DOHH2 (cell line): Measurements from ENCODE around the gene TANGO2.

Source experiments
- H3F3A ChIP-seq: fragments of 200-600 bp; sonication (generic), shearing (Covaris generic); 2 replicates; pipeline ENCODE4 v1.6.0; 2016; ENCODE audit warnings: antibody characterized with exemption, mild to moderate bottlenecking; ENCODE audit not compliant: control insufficient read depth, insufficient read depth
- H3K27ac ChIP-seq: fragments of 200-600 bp; sonication (generic); 2 replicates; pipeline ENCODE4 v1.5.1; 2014; ENCODE audit warnings: low read depth, mild to moderate bottlenecking, low read length, moderate library complexity
- H3K27me3 ChIP-seq: fragments of 200-600 bp; sonication (generic); 2 replicates; pipeline ENCODE4 v1.6.1; 2014; ENCODE audit warnings: mild to moderate bottlenecking, low read length, mixed read lengths; ENCODE audit not compliant: control insufficient read depth
- H3K36me3 ChIP-seq: fragments of 200-600 bp; sonication (generic); 2 replicates; pipeline ENCODE4 v1.6.1; 2014; ENCODE audit warnings: mild to moderate bottlenecking, low read length, moderate library complexity, mixed read lengths; ENCODE audit not compliant: control insufficient read depth
- H3K4me1 ChIP-seq: fragments of 200-600 bp; sonication (generic); 2 replicates; pipeline ENCODE4 v1.6.1; 2014; ENCODE audit warnings: mild to moderate bottlenecking, low read length, mixed read lengths; ENCODE audit not compliant: control insufficient read depth
- H3K4me2 ChIP-seq: fragments of 200-600 bp; sonication (generic); 2 replicates; pipeline ENCODE4 v1.6.0; 2014; ENCODE audit warnings: mild to moderate bottlenecking, low read length, moderate library complexity
- H3K4me3 ChIP-seq: fragments of 200-600 bp; sonication (generic); 2 replicates; pipeline ENCODE4 v1.5.1; 2014; ENCODE audit warnings: mild to moderate bottlenecking, low read length, mixed read lengths
- H3K79me2 ChIP-seq: fragments of 200-600 bp; sonication (generic); 2 replicates; pipeline ENCODE4 v1.6.1; 2014; ENCODE audit warnings: mild to moderate bottlenecking, low read length, mixed read lengths; ENCODE audit not compliant: control insufficient read depth
- H3K9me2 ChIP-seq: fragments of 200-600 bp; sonication (generic); replicated peaks from 2 replicates; pipeline ENCODE4 v1.6.1; 2014; ENCODE audit warnings: mild to moderate bottlenecking, low read length, mixed read lengths; ENCODE audit not compliant: control insufficient read depth
- H3K9me3 ChIP-seq: fragments of 200-600 bp; sonication (generic); 2 replicates; pipeline ENCODE4 v1.6.1; 2014; ENCODE audit warnings: antibody characterized with exemption, low read length, mixed read lengths; ENCODE audit not compliant: control insufficient read depth, insufficient read depth
- H4K20me1 ChIP-seq: fragments of 200-600 bp; sonication (generic); 2 replicates; pipeline ENCODE4 v1.6.0; 2014; ENCODE audit warnings: low read depth, mild to moderate bottlenecking, antibody characterized with exemption, low read length, moderate library complexity; ENCODE audit not compliant: control insufficient read depth, insufficient read depth
- CTCF ChIP-seq: fragments of 200-600 bp; sonication (generic); IDR thresholded peaks from one replicate; pipeline ENCODE4 v1.5.1; 2014; ENCODE audit warnings: antibody characterized with exemption, mild to moderate bottlenecking, low read depth, low read length; ENCODE audit not compliant: poor library complexity, severe bottlenecking
- EZH2phosphoT487 ChIP-seq: fragments of 200-600 bp; sonication (generic); IDR thresholded peaks from 2 replicates; pipeline ENCODE4 v1.6.1; 2017; ENCODE audit warnings: borderline replicate concordance, mild to moderate bottlenecking, antibody characterized with exemption, low read length, moderate library complexity, mixed read lengths

TANGO2 gene

GRCh38 chr22:20076627-20077172 is 55.8 kb downstream of the TANGO2 start:
- Histone ChIP-seq H3K36me3 (peaks cover 13% of the 10 kb centered on the region), H3K27ac (no peak overlapping the region), H3K27me3 (no peaks in the 10 kb centered on the region), H4K20me1 (peaks cover 5% of the 10 kb centered on the region; the same call in 1 of the 2 replicates), H3K9me3 (no peaks in the 10 kb centered on the region), H3K4me3 (no peak overlapping the region), H3F3A (peaks cover 5% of the 10 kb centered on the region; the same call in 1 of the 2 replicates), H3K79me2 (peaks cover 19% of the 10 kb centered on the region), H3K4me2 (no peak overlapping the region), H3K9me2 (no peaks in the 10 kb centered on the region), H3K4me1 (peaks cover 9% of the 10 kb centered on the region)
- TF ChIP-seq EZH2phosphoT487 = no peak
- no peak for TF ChIP-seq CTCF

- peak within 1 kb of the TSS; percentile 52 for H3K27ac ChIP-seq
- peaks cover 51% of the 10 kb centered on the region for H3K79me2 ChIP-seq
- H3K4me2 ChIP-seq = peak within 1 kb of the TSS; percentile 91
- no peaks in the 10 kb centered on the region for H3K9me2 ChIP-seq
- H4K20me1 ChIP-seq = peaks cover 22% of the 10 kb centered on the region; the same call in 1 of the 2 replicates
- TF ChIP-seq CTCF (no peak), EZH2phosphoT487 (no peak)
- no peaks in the 10 kb centered on the region for H3K9me3 ChIP-seq
- H3F3A ChIP-seq = peaks cover 5% of the 10 kb centered on the region; the same call in 1 of the 2 replicates
- peak within 1 kb of the TSS; percentile 97 for H3K4me3 ChIP-seq
- H3K4me1 ChIP-seq = peaks cover 35% of the 10 kb centered on the region
- no peaks in the 10 kb centered on the region for H3K27me3 ChIP-seq
- H3K36me3 ChIP-seq = peaks cover 30% of the 10 kb centered on the region
Measured at GRCh38 chr22:20079745-20080444, 59.0 kb downstream of the TANGO2 start, which contains the start of gene DGCR8. Gene DGCR8 (plus strand): TSS chr22:20080241. CDS start chr22:20085964, 5,723 bp downstream.

GRCh38 chr22:20080445-20080775 is 59.5 kb downstream of the TANGO2 start:
- peaks cover 38% of the 10 kb centered on the region for H3K4me1 ChIP-seq
- H3K4me2 ChIP-seq = peak overlapping the region; percentile 91
- peaks cover 56% of the 10 kb centered on the region for H3K79me2 ChIP-seq
- H3K9me2 ChIP-seq = no peaks in the 10 kb centered on the region
- H3K27ac ChIP-seq = peak overlapping the region; percentile 52
- no peaks in the 10 kb centered on the region for H3K27me3 ChIP-seq
- H3K9me3 ChIP-seq = no peaks in the 10 kb centered on the region
- TF ChIP-seq EZH2phosphoT487 (no peak), CTCF (no peak)
- peaks cover 36% of the 10 kb centered on the region for H3K36me3 ChIP-seq
- peaks cover 5% of the 10 kb centered on the region; the same call in 1 of the 2 replicates for H3F3A ChIP-seq
- H4K20me1 ChIP-seq = peaks cover 22% of the 10 kb centered on the region; the same call in 1 of the 2 replicates
- H3K4me3 ChIP-seq = peak overlapping the region; percentile 97
